OCI-LY7 (cell line): ENCODE data around the gene FRMD8.

Source experiments
- EZH2phosphoT487 ChIP-seq: fragments of 200-600 bp; sonication (generic); IDR thresholded peaks from 2 replicates; pipeline ENCODE4 v1.6.1; 2018; ENCODE audit warnings: low read depth, borderline replicate concordance, mild to moderate bottlenecking, mixed run types, antibody characterized with exemption, low read length, moderate library complexity, mixed read lengths
- TF ChIP-seq, protein P1 (sequence below): fragments of 200-600 bp; sonication (generic); conservative IDR thresholded peaks from 2 replicates; pipeline ENCODE4 v1.5.1; 2014; ENCODE audit warnings: mild to moderate bottlenecking, antibody characterized with exemption, low read length, moderate library complexity, mixed read lengths

DNA sequence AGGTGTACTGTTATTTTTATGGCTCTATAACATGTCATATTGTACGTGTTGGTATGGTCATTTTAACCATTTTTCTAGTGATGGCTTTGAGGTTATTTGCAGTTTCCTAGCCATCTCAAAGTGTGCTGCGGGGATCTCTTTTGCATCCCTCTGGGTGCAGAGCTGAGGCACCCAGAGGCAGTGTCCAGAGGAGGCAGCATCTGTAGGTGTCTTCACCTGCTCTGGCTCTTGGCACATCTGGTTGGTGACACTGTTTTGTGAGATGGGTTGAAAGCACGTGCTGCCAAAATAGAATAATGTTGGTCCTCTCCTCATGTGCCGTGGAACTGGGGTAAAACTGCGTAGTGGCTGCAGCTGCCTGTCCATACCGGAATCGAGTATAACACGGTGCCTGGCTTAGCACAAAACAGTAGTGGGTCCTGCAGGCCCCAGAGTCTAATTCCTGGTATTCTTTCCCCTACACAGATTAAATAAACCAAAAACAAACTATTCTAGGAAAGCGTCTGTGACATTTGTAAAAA, 49.0 kb downstream of the FRMD8 start:
- TF ChIP-seq, protein P1, sequence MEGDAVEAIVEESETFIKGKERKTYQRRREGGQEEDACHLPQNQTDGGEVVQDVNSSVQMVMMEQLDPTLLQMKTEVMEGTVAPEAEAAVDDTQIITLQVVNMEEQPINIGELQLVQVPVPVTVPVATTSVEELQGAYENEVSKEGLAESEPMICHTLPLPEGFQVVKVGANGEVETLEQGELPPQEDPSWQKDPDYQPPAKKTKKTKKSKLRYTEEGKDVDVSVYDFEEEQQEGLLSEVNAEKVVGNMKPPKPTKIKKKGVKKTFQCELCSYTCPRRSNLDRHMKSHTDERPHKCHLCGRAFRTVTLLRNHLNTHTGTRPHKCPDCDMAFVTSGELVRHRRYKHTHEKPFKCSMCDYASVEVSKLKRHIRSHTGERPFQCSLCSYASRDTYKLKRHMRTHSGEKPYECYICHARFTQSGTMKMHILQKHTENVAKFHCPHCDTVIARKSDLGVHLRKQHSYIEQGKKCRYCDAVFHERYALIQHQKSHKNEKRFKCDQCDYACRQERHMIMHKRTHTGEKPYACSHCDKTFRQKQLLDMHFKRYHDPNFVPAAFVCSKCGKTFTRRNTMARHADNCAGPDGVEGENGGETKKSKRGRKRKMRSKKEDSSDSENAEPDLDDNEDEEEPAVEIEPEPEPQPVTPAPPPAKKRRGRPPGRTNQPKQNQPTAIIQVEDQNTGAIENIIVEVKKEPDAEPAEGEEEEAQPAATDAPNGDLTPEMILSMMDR = peak; percentile 8; the same call in 1 of the 2 replicates
- TF ChIP-seq EZH2phosphoT487 = no peak
